Activated naive CD8-positive, alpha-beta T cell treated with anti-CD3 and anti-CD28 coated beads, Interleukin-2, amount 10 ng/mL, durations not matched to agents 7 days and 5 days (primary cell): ENCODE measurements around the gene SFXN4. TPM values are rescaled to one million over a fixed set of nuclear protein-coding genes. Genes with fewer than 3 reads are reported as not detected.
"Not testable (repeated sequence)": the region's sequence is repeated elsewhere in the genome, so short reads cannot be mapped to it uniquely, and the experiment has no call there.

Source experiments
- ATAC-seq: fragments of 150-1000 bp; cut with Tn5 transposase; one replicate; pipeline ENCODE4 v1.10.0; 2021; ENCODE audit warnings: low read depth, moderate library complexity
- POLR2A ChIA-PET: fragments of 350-600 bp; sonication (Branson Sonifier 250); formaldehyde crosslinking; loops from one replicate; lab custom pipeline; 2021; ENCODE audit warnings: antibody characterized with exemption; lab: Charles Lee
- DNase-seq: peaks from one replicate; pipeline ENCODE4 v3.0.0; 2021
- H3K27ac Mint-ChIP-seq: one replicate; pipeline ENCODE4 v1.8.0; 2022; ENCODE audit warnings: mild to moderate bottlenecking, mixed read lengths
- H3K27me3 Mint-ChIP-seq: one replicate; pipeline ENCODE4 v1.8.0; 2022; ENCODE audit warnings: mild to moderate bottlenecking, moderate library complexity, mixed read lengths
- H3K36me3 Mint-ChIP-seq: one replicate; pipeline ENCODE4 v1.8.0; 2021; ENCODE audit warnings: mild to moderate bottlenecking, mixed read lengths
- H3K4me1 Mint-ChIP-seq: one replicate; pipeline ENCODE4 v1.8.0; 2021; ENCODE audit warnings: mixed read lengths
- H3K4me3 Mint-ChIP-seq: one replicate; pipeline ENCODE4 v1.8.0; 2022; ENCODE audit warnings: mild to moderate bottlenecking, moderate library complexity, mixed read lengths
- H3K9me3 Mint-ChIP-seq: one replicate; pipeline ENCODE4 v1.8.0; 2021; ENCODE audit warnings: mixed read lengths
- total RNA-seq, 2 experiments: library from RNA; stranded (reverse); gene quantifications; one replicate each; pipeline ENCODE4 v1.2.3, GENCODE V29; 2021

SFXN4 gene
- total RNA-seq, 2 experiments from 2014 or later = 23.2 to 24.1 TPM

GRCh38 chr10:119107106-119107505, 58.4 kb downstream of the SFXN4 start:
- DNase-seq, H3K4me1 Mint-ChIP-seq, H3K4me3 Mint-ChIP-seq, POLR2A ChIA-PET, H3K27ac Mint-ChIP-seq, ATAC-seq, H3K36me3 Mint-ChIP-seq, H3K9me3 Mint-ChIP-seq, H3K27me3 Mint-ChIP-seq: not testable (repeated sequence)

GRCh38 chr10:119105899-119106298, 59.6 kb downstream of the SFXN4 start:
- not testable (repeated sequence) for H3K4me1 Mint-ChIP-seq, DNase-seq, H3K36me3 Mint-ChIP-seq, H3K27me3 Mint-ChIP-seq, ATAC-seq, H3K9me3 Mint-ChIP-seq, H3K27ac Mint-ChIP-seq
- POLR2A ChIA-PET = interaction anchor here (3.0 kb wide), 1 partner anchor 26 kb away, joined by 16 read pairs; the partner anchor contains the start of gene EIF3A
- H3K4me3 Mint-ChIP-seq = peak overlapping the region; percentile 81

DNA sequence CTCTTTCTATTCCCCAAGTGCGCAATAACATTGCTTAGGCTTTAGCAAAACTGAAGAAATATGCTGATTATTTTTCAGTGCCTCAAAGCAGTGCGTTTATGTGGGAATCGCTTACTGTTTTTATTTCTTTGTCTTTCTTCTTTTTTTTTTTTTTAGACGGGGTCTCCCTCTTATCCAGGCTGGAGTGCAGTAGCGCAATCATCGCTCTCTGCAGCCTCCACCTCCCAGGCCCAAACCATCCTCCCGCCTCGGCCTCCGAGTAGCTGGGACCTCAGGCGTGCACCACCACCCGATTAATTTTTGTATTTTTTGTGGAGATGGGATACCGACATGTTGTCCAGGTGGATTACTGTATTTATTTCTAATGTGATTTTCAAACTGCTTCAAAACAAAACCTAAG, 60.4 kb downstream of the SFXN4 start:
- Mint-ChIP-seq H3K4me1 (peaks cover 9% of the 10 kb centered on the region), H3K36me3 (peaks cover 7% of the 10 kb centered on the region), H3K27ac (no peak overlapping the region), H3K27me3 (peaks cover 9% of the 10 kb centered on the region), H3K4me3 (peak overlapping the region; percentile 81), H3K9me3 (no peaks in the 10 kb centered on the region)
- POLR2A ChIA-PET = interaction anchor here (0.6 to 3.7 kb wide), 10 partner anchors 14 to 759 kb away, joined by 3 to 42 read pairs (median 4); partner anchors contain the start of genes EIF3A and SFXN4
- DNase-seq (no peak), ATAC-seq (no peak)

GRCh38 chr10:119104654-119105015, 60.9 kb downstream of the SFXN4 start:
- peak; percentile 17 for ATAC-seq
- H3K27me3 Mint-ChIP-seq = peaks cover 9% of the 10 kb centered on the region
- H3K36me3 Mint-ChIP-seq = peaks cover 7% of the 10 kb centered on the region
- no peaks in the 10 kb centered on the region for H3K9me3 Mint-ChIP-seq
- no peak for DNase-seq
- POLR2A ChIA-PET = interaction anchor here (0.6 to 3.7 kb wide), 16 partner anchors 11 to 660 kb away, joined by 3 to 42 read pairs (median 4); partner anchors contain the start of genes BAG3, EIF3A, NANOS1 and RGS10
- peaks cover 9% of the 10 kb centered on the region for H3K4me1 Mint-ChIP-seq
- H3K4me3 Mint-ChIP-seq = peak overlapping the region; percentile 81
- no peak overlapping the region for H3K27ac Mint-ChIP-seq

- POLR2A ChIA-PET = interaction anchor here (0.6 to 3.7 kb wide), 18 partner anchors 11 to 659 kb away, joined by 3 to 42 read pairs (median 4); partner anchors contain the start of genes BAG3, EIF3A, NANOS1 and RGS10
- peak; percentile 80 for DNase-seq
- Mint-ChIP-seq H3K27me3 (peaks cover 9% of the 10 kb centered on the region), H3K9me3 (no peaks in the 10 kb centered on the region), H3K27ac (peak within 1 kb of the TSS; percentile 55), H3K36me3 (peaks cover 7% of the 10 kb centered on the region), H3K4me1 (peaks cover 9% of the 10 kb centered on the region), H3K4me3 (peak within 1 kb of the TSS; percentile 81)
- peak; percentile 88 for ATAC-seq
Observed at GRCh38 chr10:119103903-119104653, 61.4 kb downstream of the SFXN4 start, which contains the start of gene DENND10. TSS of gene DENND10 (plus strand) at chr10:119104113. CDS start at chr10:119104143, 30 bp downstream.

- Mint-ChIP-seq H3K9me3 (no peaks in the 10 kb centered on the region), H3K27me3 (peaks cover 9% of the 10 kb centered on the region), H3K4me3 (peak overlapping the region; percentile 56), H3K27ac (peak overlapping the region; percentile 55), H3K36me3 (peaks cover 5% of the 10 kb centered on the region), H3K4me1 (peaks cover 9% of the 10 kb centered on the region)
- DNase-seq = no peak
- POLR2A ChIA-PET = interaction anchor here (0.7 to 3.7 kb wide), 13 partner anchors 12 to 548 kb away, joined by 3 to 42 read pairs (median 5); partner anchors contain the start of genes BAG3, EIF3A, RGS10 and SFXN4
- no peak for ATAC-seq
Observed at GRCh38 chr10:119103241-119103902, 62.1 kb downstream of the SFXN4 start.

DNA sequence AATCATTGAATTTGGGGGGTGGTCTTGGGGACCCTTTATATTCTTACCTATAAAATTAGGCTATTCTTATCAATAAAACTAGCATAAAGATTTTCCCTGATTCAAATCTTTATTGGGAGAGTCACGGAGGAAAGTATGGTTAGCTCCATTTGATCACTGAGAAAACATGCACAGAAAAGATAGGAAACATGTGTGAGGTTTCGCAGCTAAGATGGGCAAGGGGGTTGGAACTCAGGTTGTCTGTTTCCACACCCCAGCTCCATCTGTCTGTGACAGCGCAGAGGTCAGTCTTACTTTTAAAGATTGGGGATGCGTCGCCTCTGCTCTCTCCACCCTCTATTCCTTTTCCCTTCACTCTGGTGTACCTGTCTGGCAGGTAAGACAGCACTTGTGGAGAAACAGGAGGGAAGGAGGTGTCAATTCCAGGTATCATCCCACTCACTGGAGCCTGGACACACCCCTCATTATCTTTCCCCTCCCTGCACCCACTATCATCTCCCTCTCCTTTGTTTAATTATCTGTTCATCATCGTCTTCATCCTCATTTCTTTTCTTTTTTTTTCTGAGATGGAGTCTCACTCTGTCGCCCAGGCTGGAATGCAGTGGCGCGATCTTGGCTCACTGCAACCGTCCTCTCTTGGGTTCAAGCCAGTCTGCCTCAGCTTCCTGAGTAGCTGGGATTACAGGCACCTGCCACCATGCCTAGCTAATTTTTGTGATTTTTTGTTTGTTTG, 64.0 kb downstream of the SFXN4 start:
- Mint-ChIP-seq H3K4me3 (no peak overlapping the region), H3K27me3 (peaks cover 9% of the 10 kb centered on the region), H3K4me1 (peaks cover 8% of the 10 kb centered on the region), H3K27ac (no peak overlapping the region), H3K9me3 (no peaks in the 10 kb centered on the region), H3K36me3 (no peaks in the 10 kb centered on the region)
- ATAC-seq (no peak), DNase-seq (no peak)
- POLR2A ChIA-PET = interaction anchor here (0.6 to 3.7 kb wide), 7 partner anchors 10 to 78 kb away, joined by 3 to 42 read pairs (median 3); partner anchors contain the start of gene EIF3A

GRCh38 chr10:119100434-119101238, 64.9 kb downstream of the SFXN4 start:
- no peak overlapping the region for H3K4me3 Mint-ChIP-seq

DNA sequence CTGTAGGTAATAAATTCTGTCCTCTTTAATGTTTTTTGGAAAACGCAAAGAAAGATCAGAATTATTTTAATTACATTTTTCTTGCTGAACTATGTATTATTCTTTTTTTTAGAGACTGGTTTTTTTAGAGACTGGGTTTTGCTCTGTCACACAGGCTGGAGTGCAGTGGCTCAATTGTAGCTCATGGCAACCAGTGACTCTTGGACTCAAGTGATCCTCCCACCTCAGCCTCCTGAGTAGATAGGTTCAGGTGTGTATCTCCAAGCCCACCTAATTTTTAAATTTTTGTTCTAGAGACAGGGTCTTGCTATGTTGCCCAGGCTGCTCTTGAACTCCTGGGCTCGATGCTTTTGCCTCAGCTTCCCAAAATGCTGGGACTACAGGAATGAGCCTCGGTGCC, 66.9 kb downstream of the SFXN4 start:
- H3K27me3 Mint-ChIP-seq = peaks cover 16% of the 10 kb centered on the region
- H3K27ac Mint-ChIP-seq = no peak overlapping the region
- no peak overlapping the region for H3K4me3 Mint-ChIP-seq
- H3K36me3 Mint-ChIP-seq = no peaks in the 10 kb centered on the region
- DNase-seq (no peak), ATAC-seq (no peak)
- peaks cover 6% of the 10 kb centered on the region for H3K4me1 Mint-ChIP-seq
- POLR2A ChIA-PET = no interaction called here
- H3K9me3 Mint-ChIP-seq = no peaks in the 10 kb centered on the region

More at GRCh38 chr10:119100434-119101238, 64.9 kb downstream of the SFXN4 start:
- Mint-ChIP-seq H3K9me3 (no peaks in the 10 kb centered on the region), H3K27ac (no peak overlapping the region), H3K27me3 (peaks cover 12% of the 10 kb centered on the region), H3K4me1 (peaks cover 9% of the 10 kb centered on the region), H3K36me3 (no peaks in the 10 kb centered on the region)
- ATAC-seq (no peak), DNase-seq (no peak)
- POLR2A ChIA-PET = interaction anchor here (0.6 to 1.4 kb wide), 6 partner anchors 10 to 64 kb away, joined by 3 to 7 read pairs (median 4); no protein-coding TSS in a partner anchor

- not testable (repeated sequence) for H3K4me1 Mint-ChIP-seq, H3K27ac Mint-ChIP-seq
- POLR2A ChIA-PET = interaction anchor here (1.3 kb wide), 1 partner anchor 17 kb away, joined by 3 read pairs; no protein-coding TSS in a partner anchor
Observed at GRCh38 chr10:119096641-119097415, 68.7 kb downstream of the SFXN4 start.

GRCh38 chr10:119095640-119096039, 69.9 kb downstream of the SFXN4 start:
- H3K27ac Mint-ChIP-seq = no peak overlapping the region
- H3K36me3 Mint-ChIP-seq = no peaks in the 10 kb centered on the region
- H3K9me3 Mint-ChIP-seq = no peaks in the 10 kb centered on the region
- H3K4me3 Mint-ChIP-seq = no peak overlapping the region
- POLR2A ChIA-PET = interaction anchor here (0.7 kb wide), 1 partner anchor 15 kb away, joined by 4 read pairs; no protein-coding TSS in a partner anchor
- no peak for DNase-seq
- no peak for ATAC-seq
- peaks cover 11% of the 10 kb centered on the region for H3K4me1 Mint-ChIP-seq
- H3K27me3 Mint-ChIP-seq = peaks cover 7% of the 10 kb centered on the region

More at GRCh38 chr10:119096641-119097415, 68.7 kb downstream of the SFXN4 start:
- not testable (repeated sequence) for H3K9me3 Mint-ChIP-seq, H3K36me3 Mint-ChIP-seq, DNase-seq, ATAC-seq, H3K4me3 Mint-ChIP-seq
- peaks cover 12% of the 10 kb centered on the region for H3K27me3 Mint-ChIP-seq
